Thyroid gland (tissue), 4 donors: Measurements from ENCODE around the gene WDR90. TPM values are rescaled to one million over a fixed set of nuclear protein-coding genes. Genes with fewer than 3 reads are reported as not detected.

Experiments used
- DNase-seq, 2 donors: peaks; one replicate each; pipeline ENCODE4 v3.0.0-alpha.2; 2019
- H3K27ac ChIP-seq, 3 donors: fragments of 200-600 bp; sonication (generic); 1 replicate in 2 of 3; 2 replicates in 1 of 3; pipeline ENCODE4 v1.5.1; 2016 to 2019; ENCODE audit warnings: mild to moderate bottlenecking in 1 of 3, moderate library complexity in 1 of 3
- H3K27me3 ChIP-seq: fragments of 200-600 bp; sonication (generic); one replicate; pipeline ENCODE4 v1.5.1; 2019
- H3K36me3 ChIP-seq, 2 donors: fragments of 200-600 bp; sonication (generic); one replicate each; pipeline ENCODE4 v1.5.1; 2016 to 2019
- H3K4me1 ChIP-seq, 2 donors: fragments of 200-600 bp; sonication (generic); one replicate each; pipeline ENCODE4 v1.5.1; 2017 to 2019
- H3K4me3 ChIP-seq, 3 donors: fragments of 200-600 bp; sonication (generic); replicated peaks in 1 of 3; 1 replicate in 2 of 3; 2 replicates in 1 of 3; pipeline ENCODE4 v1.5.1; 2016; ENCODE audit warnings: mild to moderate bottlenecking in 1 of 3
- H3K9me3 ChIP-seq: fragments of 200-600 bp; sonication (generic); one replicate; pipeline ENCODE4 v1.5.1; 2017
- CTCF ChIP-seq, 6 experiments: fragments of 200-600 bp in 3 of 6; fragments of 450-650 bp in 3 of 6; sonication (generic) in 3 of 6; IDR thresholded peaks; one replicate each; pipeline ENCODE4 v1.5.1; 2016 to 2019; ENCODE audit warnings: antibody characterized with exemption in 6 of 6, mild to moderate bottlenecking in 2 of 6, inconsistent platforms in 1 of 6, moderate library complexity in 1 of 6
- POLR2A ChIP-seq, 2 donors: fragments of 450-650 bp; IDR thresholded peaks; one replicate each; pipeline ENCODE4 v1.6.1; 2017; ENCODE audit warnings: antibody characterized with exemption in 2 of 2, mild to moderate bottlenecking in 2 of 2, moderate library complexity in 1 of 2
- WGBS, 2 donors: methylation state at CpG; one replicate each; pipeline ENCODE4 v1.1.5; 2017; 5-methylcytosine and 5-hydroxymethylcytosine counted together
- intact Hi-C: fragments of 100-400 bp; cut with DNase I; formaldehyde crosslinking; loops from one replicate; pipeline ENCODE4 v1.15.1; 2023
- total RNA-seq, 4 donors: library from RNA; depleted of rRNA; stranded (reverse); fragments of >200 nt; gene quantifications; one replicate each; pipeline ENCODE4 v1.2.3, GENCODE V29; 2016

Gene WDR90
- total RNA-seq, 4 donors from 2014 or later, result 23.6 to 56.0 (median 34.3) TPM

DNA sequence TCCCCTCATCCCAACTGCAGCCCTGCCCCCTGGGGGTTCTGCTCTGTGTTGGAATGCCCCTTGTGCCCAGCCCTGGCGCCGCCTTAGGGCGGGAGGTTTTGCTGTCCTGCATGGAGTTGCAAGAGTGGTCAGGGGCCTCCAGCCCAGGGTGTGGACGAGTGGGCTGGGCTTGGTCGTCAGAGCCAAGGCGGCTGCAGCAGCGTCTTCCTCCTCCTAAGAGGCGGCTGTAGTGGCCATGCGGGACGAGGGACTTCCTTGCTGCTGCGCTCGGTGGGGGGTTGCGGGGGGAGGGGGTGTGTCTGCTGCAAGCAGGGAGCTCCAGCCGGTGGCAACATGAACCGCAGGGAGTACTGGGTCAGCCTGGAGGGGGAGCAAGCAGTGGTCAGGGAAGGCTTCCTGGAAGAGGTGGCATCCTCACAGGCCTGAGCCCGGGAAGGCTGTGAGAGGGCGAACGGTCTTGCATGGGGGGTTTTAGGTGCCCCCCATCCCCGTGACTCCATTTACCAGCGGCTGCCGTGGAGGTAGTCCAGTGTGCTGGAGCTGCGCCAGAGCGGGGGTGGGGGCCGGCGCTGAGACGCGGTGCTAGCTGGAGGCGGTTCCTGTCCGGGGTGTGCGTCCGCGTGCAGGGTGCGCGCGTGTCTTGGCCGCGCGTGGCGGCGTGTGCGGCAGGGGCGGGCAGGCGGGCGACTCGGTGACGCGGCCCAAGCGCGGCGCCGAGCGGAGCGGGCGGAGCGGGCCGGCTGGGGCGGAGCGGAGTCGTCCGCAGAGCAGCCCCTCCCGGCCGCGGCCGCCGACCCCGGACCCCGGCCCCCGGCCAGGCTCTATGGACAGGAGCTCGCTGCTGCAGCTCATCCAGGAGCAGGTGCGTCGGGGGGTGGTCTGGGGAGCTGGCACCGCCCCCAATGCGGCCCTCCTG, 26.1 kb downstream of the WDR90 start, which contains the start of gene RHBDL1:
Gene RHBDL1, plus strand, starts transcription at position 704 of the 916 bp plus-strand sequence. Its CDS starts 120 bp downstream, at position 824.
- intact Hi-C loops, result no loop called here
- DNase-seq, result peak; percentile 38 to 42
- peaks cover 27 to 34% of the 10 kb centered on the region in 2 donors for H3K36me3 ChIP-seq
- H3K9me3 ChIP-seq, result no peaks in the 10 kb centered on the region
- no peaks in the 10 kb centered on the region for H3K27me3 ChIP-seq
- H3K4me1 ChIP-seq, result peaks cover 11 to 20% of the 10 kb centered on the region in 2 donors
- no peak within 1 kb of the TSS for H3K27ac ChIP-seq
- H3K4me3 ChIP-seq, result no peak within 1 kb of the TSS
- WGBS, 2 donors, result 14 to 29% methylated on average over 11 to 14 of the region's 73 CpGs
- TF ChIP-seq POLR2A (IDR thresholded peaks at IDR 0.05) (no peak), CTCF (IDR thresholded peaks at IDR 0.05) (no peak)

DNA sequence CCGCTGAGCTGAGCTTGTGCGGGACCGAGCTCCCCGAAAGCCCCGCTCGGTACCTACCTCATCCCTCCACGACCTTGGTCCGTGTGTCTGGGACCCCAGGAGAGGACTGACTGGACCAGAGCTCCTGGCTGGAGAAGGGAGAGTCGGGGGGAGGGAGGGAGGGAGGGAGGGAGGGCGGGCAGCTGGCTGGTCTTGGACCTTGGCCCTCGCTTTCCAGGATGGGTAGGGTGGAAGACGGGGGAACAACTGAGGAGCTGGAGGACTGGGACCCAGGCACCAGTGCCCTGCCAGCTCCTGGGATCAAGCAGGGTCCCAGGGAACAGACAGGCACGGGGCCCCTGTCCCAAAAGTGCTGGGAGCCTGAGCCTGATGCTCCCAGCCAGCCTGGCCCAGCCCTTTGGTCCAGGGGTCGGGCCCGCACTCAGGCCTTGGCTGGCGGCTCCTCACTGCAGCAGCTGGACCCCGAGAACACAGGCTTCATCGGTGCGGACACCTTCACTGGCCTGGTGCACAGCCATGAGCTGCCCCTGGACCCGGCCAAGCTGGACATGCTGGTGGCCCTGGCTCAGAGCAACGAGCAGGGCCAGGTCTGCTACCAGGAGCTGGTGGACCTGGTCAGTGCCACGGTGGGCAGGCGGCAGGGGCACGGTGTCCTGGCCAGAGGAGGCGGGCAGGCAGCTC, 26.9 kb downstream of the WDR90 start:
- H3K36me3 ChIP-seq, result peaks cover 19 to 26% of the 10 kb centered on the region in 2 donors
- TF ChIP-seq CTCF (IDR thresholded peaks at IDR 0.05) (no peak), POLR2A (IDR thresholded peaks at IDR 0.05) (no peak)
- intact Hi-C loops, result no loop called here
- H3K27ac ChIP-seq, result no peak overlapping the region
- H3K4me3 ChIP-seq, result no peak overlapping the region
- no peaks in the 10 kb centered on the region for H3K9me3 ChIP-seq
- H3K27me3 ChIP-seq, result no peaks in the 10 kb centered on the region
- H3K4me1 ChIP-seq, result peaks cover 15 to 22% of the 10 kb centered on the region in 2 donors
- 57 to 61% methylated on average over 4 to 12 of the region's 25 CpGs for WGBS, 2 donors
- no peak for DNase-seq

GRCh38 chr16:676565-676902, 27.4 kb downstream of the WDR90 start:
- intact Hi-C loops, result no loop called here
- Histone ChIP-seq H3K9me3 (no peaks in the 10 kb centered on the region), H3K4me1 (peaks cover 20 to 27% of the 10 kb centered on the region in 2 donors), H3K27me3 (no peaks in the 10 kb centered on the region), H3K27ac (no peak overlapping the region), H3K4me3 (no peak overlapping the region), H3K36me3 (peaks cover 14 to 21% of the 10 kb centered on the region in 2 donors)
- DNase-seq, result no peak
- 85% methylated on average over 10 of the region's 21 CpGs; no CpG with 5 or more reads in 1 of the 2 donors for WGBS, 2 donors
- TF ChIP-seq POLR2A (IDR thresholded peaks at IDR 0.05) (no peak), CTCF (IDR thresholded peaks at IDR 0.05) (no peak)

DNA sequence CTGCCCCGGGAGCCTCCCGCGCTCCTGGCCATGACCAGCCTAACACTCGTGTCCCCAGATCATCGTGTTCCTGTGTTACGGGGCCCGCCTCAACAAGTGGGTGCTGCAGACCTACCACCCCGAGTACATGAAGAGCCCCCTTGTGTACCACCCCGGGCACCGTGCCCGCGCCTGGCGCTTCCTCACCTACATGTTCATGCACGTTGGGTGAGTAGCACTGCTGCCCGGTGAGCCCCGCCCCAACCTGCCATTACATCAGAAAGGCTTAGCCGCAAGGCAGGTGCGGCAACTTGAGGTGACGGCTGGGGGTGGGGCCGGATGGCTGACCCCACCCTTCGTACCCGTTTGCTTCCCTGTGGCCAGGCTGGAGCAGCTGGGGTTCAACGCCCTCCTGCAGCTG, 27.7 kb downstream of the WDR90 start:
- Histone ChIP-seq H3K9me3 (no peaks in the 10 kb centered on the region), H3K27ac (no peak overlapping the region), H3K4me3 (no peak overlapping the region), H3K4me1 (peaks cover 21 to 31% of the 10 kb centered on the region in 2 donors), H3K36me3 (peaks cover 17 to 20% of the 10 kb centered on the region in 2 donors), H3K27me3 (no peaks in the 10 kb centered on the region)
- 48 to 69% methylated on average over 12 to 14 of the region's 23 CpGs for WGBS, 2 donors
- DNase-seq, result no peak
- TF ChIP-seq POLR2A (IDR thresholded peaks at IDR 0.05) (no peak), CTCF (IDR thresholded peaks at IDR 0.05) (no peak)
- intact Hi-C loops, result no loop called here
